HEK293 (cell line): Measurements from ENCODE around the gene SNRPD2.

ENCODE experiments used
- CTCF ChIA-PET: fragments of 350-600 bp; formaldehyde crosslinking; extraction: SDS; loops from one replicate; lab custom pipeline; 2021; ENCODE audit warnings: antibody characterized with exemption; lab: Yijun Ruan, JAX
- POLR2A ChIA-PET: fragments of 300-600 bp; formaldehyde crosslinking; extraction: SDS; loops from one replicate; lab custom pipeline; 2020; ENCODE audit warnings: antibody characterized with exemption, inconsistent platforms; lab: Yijun Ruan, JAX
- H3K27ac ChIP-seq: fragments of 200-500 bp; sonication (Bioruptor generic); 2 replicates; pipeline ENCODE4 v1.5.1; 2014; ENCODE audit warnings: low read depth, low read length, control low read depth, inconsistent platforms; ENCODE audit errors: extremely low read depth
- H3K36me3 ChIP-seq, 2 experiments: fragments of 200-500 bp in 1 of 2; sonication (Bioruptor generic) in 1 of 2; 1 replicate in 1 of 2; 2 replicates in 1 of 2; pipeline ENCODE4 v1.5.1; 2014 to 2017; ENCODE audit warnings: inconsistent platforms in 2 of 2, low read length in 2 of 2; ENCODE audit not compliant: control insufficient read depth in 2 of 2, insufficient read depth in 1 of 2
- H3K4me1 ChIP-seq: fragments of 200-500 bp; sonication (Bioruptor generic); 2 replicates; pipeline ENCODE4 v1.5.1; 2014; ENCODE audit warnings: mild to moderate bottlenecking, low read length, inconsistent platforms; ENCODE audit not compliant: control insufficient read depth, insufficient read depth
- H3K4me3 ChIP-seq: 2 replicates; pipeline ENCODE4 v1.5.1; 2011; ENCODE audit warnings: low read depth, mild to moderate bottlenecking, control low read depth, low read length, moderate library complexity
- H3K9me3 ChIP-seq: fragments of 200-500 bp; sonication (Bioruptor generic); 2 replicates; pipeline ENCODE4 v1.5.1; 2014; ENCODE audit warnings: low read depth, low read length, inconsistent platforms; ENCODE audit not compliant: control insufficient read depth, insufficient read depth
- HOXA7 ChIP-seq: sonication (generic); formaldehyde crosslinking; IDR thresholded peaks from 2 replicates; pipeline ENCODE4 v1.8.1; 2022; ENCODE audit warnings: missing genetic modification reagents, borderline replicate concordance
- PRDM4 ChIP-seq: fragments of 450-650 bp; formaldehyde crosslinking; IDR thresholded peaks from 2 replicates; pipeline ENCODE4 v1.5.1; 2017; ENCODE audit warnings: missing biosample characterization, missing genetic modification characterization
- SP3 ChIP-seq: fragments of 450-650 bp; formaldehyde crosslinking; IDR thresholded peaks from 2 replicates; pipeline ENCODE4 v1.5.1; 2016; ENCODE audit warnings: missing biosample characterization, missing genetic modification characterization
- WT1 ChIP-seq: fragments of 450-650 bp; formaldehyde crosslinking; IDR thresholded peaks from 2 replicates; pipeline ENCODE4 v1.5.1; 2016; ENCODE audit warnings: missing biosample characterization, missing genetic modification characterization
- ZBTB20 ChIP-seq: fragments of 450-650 bp; formaldehyde crosslinking; IDR thresholded peaks from 2 replicates; pipeline ENCODE4 v1.5.1; 2016; ENCODE audit warnings: missing biosample characterization, missing genetic modification characterization
- ZBTB8A ChIP-seq: fragments of 450-650 bp; formaldehyde crosslinking; IDR thresholded peaks from 2 replicates; pipeline ENCODE4 v1.5.1; 2016; ENCODE audit warnings: missing biosample characterization, missing genetic modification characterization
- ZNF140 ChIP-seq: fragments of 450-650 bp; formaldehyde crosslinking; IDR thresholded peaks from 2 replicates; pipeline ENCODE4 v1.5.1; 2016; ENCODE audit warnings: missing biosample characterization, missing genetic modification characterization
- ZNF211 ChIP-seq: fragments of 450-650 bp; formaldehyde crosslinking; IDR thresholded peaks from 2 replicates; pipeline ENCODE4 v1.5.1; 2016; ENCODE audit warnings: low read depth, missing biosample characterization, missing genetic modification characterization
- ZNF266 ChIP-seq: fragments of 450-650 bp; formaldehyde crosslinking; IDR thresholded peaks from 2 replicates; pipeline ENCODE4 v1.5.1; 2016; ENCODE audit warnings: missing biosample characterization, missing genetic modification characterization, low read depth
- ZNF335 ChIP-seq: fragments of 450-650 bp; formaldehyde crosslinking; conservative IDR thresholded peaks from 2 replicates; pipeline ENCODE4 v1.5.1; 2016; ENCODE audit warnings: missing biosample characterization, missing genetic modification characterization
- ZNF488 ChIP-seq: fragments of 450-650 bp; formaldehyde crosslinking; IDR thresholded peaks from 2 replicates; pipeline ENCODE4 v1.5.1; 2016; ENCODE audit warnings: missing biosample characterization, missing genetic modification characterization
- ZNF560 ChIP-seq: fragments of 450-650 bp; formaldehyde crosslinking; IDR thresholded peaks from 2 replicates; pipeline ENCODE4 v1.5.1; 2017; ENCODE audit warnings: missing biosample characterization, missing genetic modification characterization, borderline replicate concordance
- ZNF747 ChIP-seq: fragments of 450-650 bp; formaldehyde crosslinking; IDR thresholded peaks from 2 replicates; pipeline ENCODE4 v1.5.1; 2016; ENCODE audit warnings: missing biosample characterization, missing genetic modification characterization
- ZNF768 ChIP-seq: fragments of 450-650 bp; formaldehyde crosslinking; IDR thresholded peaks from 2 replicates; pipeline ENCODE4 v1.5.1; 2018; ENCODE audit warnings: missing biosample characterization, mild to moderate bottlenecking, missing genetic modification characterization
- TF ChIP-seq, protein P1 (sequence below): fragments of 450-650 bp; formaldehyde crosslinking; IDR thresholded peaks from 2 replicates; pipeline ENCODE4 v1.5.1; 2016; ENCODE audit warnings: missing biosample characterization, missing genetic modification characterization
- TF ChIP-seq, protein P2 (sequence below): fragments of 450-650 bp; formaldehyde crosslinking; IDR thresholded peaks from 2 replicates; pipeline ENCODE4 v1.5.1; 2017; ENCODE audit warnings: missing biosample characterization, mild to moderate bottlenecking, missing genetic modification characterization, moderate library complexity

Gene SNRPD2

GRCh38 chr19:45691516-45692186, at the start of gene SNRPD2 (continued):
- TF ChIP-seq WT1 (tag by site-specific recombination) (peak; percentile 58; the same call in 1 of the 2 replicates), ZBTB8A (tag by site-specific recombination) (peak; percentile 65; the same call in 1 of the 2 replicates), ZNF140 (peak; percentile 77), ZNF211 (no peak), ZNF266 (no peak)

- TF ChIP-seq ZNF488 (tag by site-specific recombination) (no peak), ZNF768 (0 out of 2 replicates have a peak, but pooled peaks have one; percentile 23)
- H3K36me3 ChIP-seq: no peaks in the 10 kb centered on the region
- CTCF ChIA-PET: interaction anchor here (0.7 kb wide), 1 partner anchor 15 kb away, joined by 3 read pairs; no protein-coding TSS in a partner anchor
- H3K4me3 ChIP-seq: no peak overlapping the region
- H3K4me1 ChIP-seq: no peaks in the 10 kb centered on the region
- H3K27ac ChIP-seq: no peak overlapping the region
- POLR2A ChIA-PET: interaction anchor here (0.5 to 1.1 kb wide), 4 partner anchors 9 to 35 kb away, joined by 3 to 7 read pairs (median 4); partner anchors contain the start of genes FBXO46 and SIX5
- no peaks in the 10 kb centered on the region for H3K9me3 ChIP-seq
These were observed 48.0 kb upstream of the SNRPD2 start for GRCh38 chr19:45739498-45740439.

DNA sequence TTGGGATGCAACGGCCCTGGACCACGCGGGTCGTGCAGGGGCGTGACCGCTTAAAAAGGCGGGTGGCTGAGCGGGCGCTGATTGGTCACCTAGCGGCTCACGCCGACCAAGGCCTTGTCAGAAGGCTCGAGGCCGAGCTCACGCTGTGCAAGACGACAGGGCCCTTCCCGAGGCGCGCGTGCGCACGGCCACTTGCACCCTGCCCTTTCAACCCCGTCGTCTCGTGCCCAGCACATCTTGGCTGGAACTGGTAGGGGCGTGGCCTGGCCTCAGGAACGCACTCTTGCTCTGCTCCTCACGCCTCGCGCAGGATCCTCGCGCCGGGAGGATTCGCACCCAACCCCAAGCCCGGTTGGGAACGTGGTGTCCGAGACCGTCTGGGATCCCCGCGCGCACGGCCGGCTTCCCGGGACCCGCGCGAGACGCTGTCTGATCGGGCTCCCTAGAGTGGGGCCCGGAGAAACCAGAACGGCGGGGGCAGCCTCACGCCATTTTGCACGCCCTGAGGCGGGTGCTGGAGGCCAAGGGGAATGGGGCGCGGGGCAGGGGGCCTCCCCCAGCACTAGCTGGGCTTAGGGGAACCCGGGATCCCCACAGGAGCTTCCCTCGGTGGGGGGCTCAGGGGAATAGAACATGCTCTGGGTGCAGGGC, 41.5 kb upstream of the SNRPD2 start, which contains the start of gene MEIOSIN:
Gene MEIOSIN (plus strand): TSS at position 280 of the 651 bp plus-strand sequence. CDS start 1,938 bp downstream, outside the sequence.
- H3K36me3 ChIP-seq: no peaks in the 10 kb centered on the region; a peak in 1 of 3 replicates
- peaks cover 5% of the 10 kb centered on the region; the same call in 1 of the 2 replicates for H3K4me1 ChIP-seq
- TF ChIP-seq ZBTB20 (tag by site-specific recombination): no peak
- TF ChIP-seq ZNF335 (tag by site-specific recombination): no peak
- TF ChIP-seq ZNF560: no peak
- TF ChIP-seq ZNF747 (tag by site-specific recombination): no peak
- TF ChIP-seq, protein P1, sequence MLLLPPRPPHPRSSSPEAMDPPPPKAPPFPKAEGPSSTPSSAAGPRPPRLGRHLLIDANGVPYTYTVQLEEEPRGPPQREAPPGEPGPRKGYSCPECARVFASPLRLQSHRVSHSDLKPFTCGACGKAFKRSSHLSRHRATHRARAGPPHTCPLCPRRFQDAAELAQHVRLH: no peak
- ChIA-PET CTCF (interaction anchor here (0.6 to 0.7 kb wide), 2 partner anchors 9 to 96 kb away, joined by 3 read pairs; no protein-coding TSS in a partner anchor), POLR2A (interaction anchor here (1.6 kb wide), 1 partner anchor 36 kb away, joined by 7 read pairs; the partner anchor contains the start of gene SIX5)
- no peak within 1 kb of the TSS for H3K4me3 ChIP-seq
- no peak within 1 kb of the TSS for H3K27ac ChIP-seq
- no peaks in the 10 kb centered on the region for H3K9me3 ChIP-seq

GRCh38 chr19:45730368-45731288, 38.9 kb upstream of the SNRPD2 start, which contains the start of gene FBXO46:
FBXO46 (minus strand) TSS chr19:45730896; CDS start chr19:45713495, 17,401 bp downstream.
- ChIA-PET CTCF (interaction anchor here (0.6 to 1.9 kb wide), 9 partner anchors 27 to 328 kb away, joined by 3 to 7 read pairs (median 4); partner anchors contain the start of genes QPCTL and SIX5), POLR2A (interaction anchor here (0.5 to 3.2 kb wide), 23 partner anchors 8 to 1426 kb away, joined by 3 to 64 read pairs (median 3); partner anchors contain the start of genes MYPOP, QPCTL, SIX5 and SNRPD2)
- Histone ChIP-seq H3K9me3 (no peaks in the 10 kb centered on the region), H3K4me3 (peak within 1 kb of the TSS; percentile 66), H3K4me1 (peaks cover 5% of the 10 kb centered on the region; the same call in 1 of the 2 replicates), H3K36me3 (peaks cover 0 to 3% of the 10 kb centered on the region in 2 experiments; a peak in 1 of 3 replicates), H3K27ac (peak within 1 kb of the TSS; percentile 44; the same call in 1 of the 2 replicates)
- TF ChIP-seq, protein P2, sequence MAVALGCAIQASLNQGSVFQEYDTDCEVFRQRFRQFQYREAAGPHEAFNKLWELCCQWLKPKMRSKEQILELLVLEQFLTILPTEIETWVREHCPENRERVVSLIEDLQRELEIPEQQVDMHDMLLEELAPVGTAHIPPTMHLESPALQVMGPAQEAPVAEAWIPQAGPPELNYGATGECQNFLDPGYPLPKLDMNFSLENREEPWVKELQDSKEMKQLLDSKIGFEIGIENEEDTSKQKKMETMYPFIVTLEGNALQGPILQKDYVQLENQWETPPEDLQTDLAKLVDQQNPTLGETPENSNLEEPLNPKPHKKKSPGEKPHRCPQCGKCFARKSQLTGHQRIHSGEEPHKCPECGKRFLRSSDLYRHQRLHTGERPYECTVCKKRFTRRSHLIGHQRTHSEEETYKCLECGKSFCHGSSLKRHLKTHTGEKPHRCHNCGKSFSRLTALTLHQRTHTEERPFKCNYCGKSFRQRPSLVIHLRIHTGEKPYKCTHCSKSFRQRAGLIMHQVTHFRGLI (tag by site-specific recombination): peak; percentile 47; the same call in 1 of the 2 replicates
- TF ChIP-seq SP3 (tag by site-specific recombination): peak; percentile 95
- TF ChIP-seq PRDM4: peak; percentile 23; the same call in 1 of the 2 replicates
- TF ChIP-seq HOXA7: no peak
